ENCODE measurements around the gene GSE1.
"Not testable (repeated sequence)": the region's sequence is repeated elsewhere in the genome, so short reads cannot be mapped to it uniquely, and the experiment has no call there.

GSE1 gene

GRCh38 chr16:85591381-85591780, 21.7 kb upstream of the GSE1 start:
- DNase-seq (ENCODE audit: low read depth), result no peak

- not testable (repeated sequence) for DNase-seq (ENCODE audit: low read depth)
These were observed 20.8 kb upstream of the GSE1 start for GRCh38 chr16:85592277-85592676.

- peak; percentile 64 for DNase-seq (ENCODE audit: low read depth)
These were observed 20.2 kb upstream of the GSE1 start for GRCh38 chr16:85592700-85593493.

GRCh38 chr16:85593494-85594221, 19.5 kb upstream of the GSE1 start:
- no peak for DNase-seq (ENCODE audit: low read depth)

- no peak for DNase-seq (ENCODE audit: low read depth)
These were observed 18.7 kb upstream of the GSE1 start for GRCh38 chr16:85594273-85594977.

- DNase-seq (ENCODE audit: low read depth), result no peak
These were observed 18.0 kb upstream of the GSE1 start for GRCh38 chr16:85594978-85595661.

GRCh38 chr16:85595812-85596502, 17.2 kb upstream of the GSE1 start:
- no peak for DNase-seq (ENCODE audit: low read depth)

- DNase-seq (ENCODE audit: low read depth), result no peak
These were observed 15.0 kb upstream of the GSE1 start for GRCh38 chr16:85598141-85598540.

- no peak for DNase-seq (ENCODE audit: low read depth)
These were observed 13.0 kb upstream of the GSE1 start for GRCh38 chr16:85600078-85600477.

GRCh38 chr16:85600530-85601271, 12.4 kb upstream of the GSE1 start:
- DNase-seq (ENCODE audit: low read depth), result no peak

GRCh38 chr16:85601272-85601639, 11.9 kb upstream of the GSE1 start:
- no peak for DNase-seq (ENCODE audit: low read depth)

- no peak for DNase-seq (ENCODE audit: low read depth)
These were observed 11.3 kb upstream of the GSE1 start for GRCh38 chr16:85601730-85602401.

GRCh38 chr16:85602402-85603202, 10.5 kb upstream of the GSE1 start:
- no peak for DNase-seq (ENCODE audit: low read depth)

GRCh38 chr16:85603203-85603755, 9.8 kb upstream of the GSE1 start:
- no peak for DNase-seq (ENCODE audit: low read depth)

- no peak for DNase-seq (ENCODE audit: low read depth)
These were observed 8.9 kb upstream of the GSE1 start for GRCh38 chr16:85604145-85604705.

GRCh38 chr16:85605051-85605911, 7.8 kb upstream of the GSE1 start:
- no peak for DNase-seq (ENCODE audit: low read depth)

- DNase-seq (ENCODE audit: low read depth), result no peak
These were observed 6.9 kb upstream of the GSE1 start for GRCh38 chr16:85605912-85606841.
